ENCODE results near the gene SYNDIG1. TPM values are rescaled to one million over a fixed set of nuclear protein-coding genes. Genes with fewer than 3 reads are reported as not detected.

SYNDIG1 gene
- total RNA-seq, 4 donors from 2014 or later: 0.51 to 3.4 (median 2.8) TPM; not detected in 1

- Histone ChIP-seq H3K36me3 (no peaks in the 10 kb centered on the region), H3K27ac (no peak overlapping the region), H3K4me1 (no peaks in the 10 kb centered on the region), H3K4me3 (no peak overlapping the region), H3K9me3 (no peaks in the 10 kb centered on the region), H3K27me3 (no peaks in the 10 kb centered on the region)
- no peak for DNase-seq
- TF ChIP-seq POLR2A (IDR thresholded peaks at IDR 0.05): no peak
- no peak for TF ChIP-seq CTCF (IDR thresholded peaks at IDR 0.05)
- intact Hi-C loops (cut with DNase I; ENCODE audit: low total_unique reads): no loop called here
Measured at GRCh38 chr20:24609757-24610156, 140.3 kb downstream of the SYNDIG1 start.

- no peak for DNase-seq
- H3K36me3 ChIP-seq: no peaks in the 10 kb centered on the region
- no peak for TF ChIP-seq CTCF (IDR thresholded peaks at IDR 0.05)
- no peak for TF ChIP-seq POLR2A (IDR thresholded peaks at IDR 0.05)
- H3K27me3 ChIP-seq: no peaks in the 10 kb centered on the region
- no peaks in the 10 kb centered on the region for H3K4me1 ChIP-seq
- H3K27ac ChIP-seq: no peak overlapping the region
- H3K9me3 ChIP-seq: no peaks in the 10 kb centered on the region
- intact Hi-C loops (cut with DNase I; ENCODE audit: low total_unique reads): no loop called here
- H3K4me3 ChIP-seq: no peak overlapping the region
Measured at GRCh38 chr20:24610341-24611115, 141.1 kb downstream of the SYNDIG1 start.

- H3K9me3 ChIP-seq: no peaks in the 10 kb centered on the region
- H3K27me3 ChIP-seq: no peaks in the 10 kb centered on the region
- no peak overlapping the region for H3K27ac ChIP-seq
- DNase-seq: no peak
- no peaks in the 10 kb centered on the region for H3K36me3 ChIP-seq
- no peak for TF ChIP-seq POLR2A (IDR thresholded peaks at IDR 0.05)
- no peak for TF ChIP-seq CTCF (IDR thresholded peaks at IDR 0.05)
- H3K4me3 ChIP-seq: no peak overlapping the region
- intact Hi-C loops (cut with DNase I; ENCODE audit: low total_unique reads): no loop called here
- no peaks in the 10 kb centered on the region for H3K4me1 ChIP-seq
Measured at GRCh38 chr20:24611360-24612140, 142.1 kb downstream of the SYNDIG1 start.

- Histone ChIP-seq H3K9me3 (no peaks in the 10 kb centered on the region), H3K4me3 (no peak overlapping the region), H3K36me3 (no peaks in the 10 kb centered on the region), H3K27me3 (no peaks in the 10 kb centered on the region), H3K27ac (no peak overlapping the region), H3K4me1 (no peaks in the 10 kb centered on the region)
- no peak for DNase-seq
- TF ChIP-seq CTCF (IDR thresholded peaks at IDR 0.05) (no peak), POLR2A (IDR thresholded peaks at IDR 0.05) (no peak)
- intact Hi-C loops (cut with DNase I; ENCODE audit: low total_unique reads): no loop called here
Measured at GRCh38 chr20:24612799-24613775, 143.7 kb downstream of the SYNDIG1 start.

Measured in uterus (tissue), 4 donors.